ENCODE results near the gene WWOX. TPM values are rescaled to one million over a fixed set of nuclear protein-coding genes. Genes with fewer than 3 reads are reported as not detected.

WWOX gene
- total and polyA plus RNA-seq, 2 of the 8 experiments (the other 6 are each of a cell fraction or from before 2014, with no cell fraction given): 5.4 to 16.7 TPM

DNA sequence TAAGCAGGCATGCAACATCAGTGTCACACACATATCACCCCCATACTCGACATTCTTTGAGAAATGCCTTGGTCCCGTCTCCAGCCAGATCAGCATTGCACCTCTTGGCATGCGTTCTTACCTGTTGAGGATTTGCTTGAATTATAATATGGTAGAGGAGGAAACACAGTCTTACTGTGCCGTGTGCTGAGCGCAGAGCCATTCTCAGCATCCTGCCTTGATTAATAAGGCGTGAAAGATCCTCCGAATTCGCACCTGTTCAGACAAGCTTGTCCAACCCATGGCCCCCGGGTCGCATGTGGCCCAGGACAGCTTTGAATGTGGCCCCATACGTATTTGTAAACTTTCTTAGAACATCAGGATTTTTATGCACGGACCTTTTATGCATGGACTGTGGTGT, 408.1 kb downstream of the WWOX start (continued):
- TF ChIP-seq BRCA1 (IDR thresholded peaks at IDR 0.05; ENCODE audit: low read depth, low read length) (no peak), SP1 (IDR thresholded peaks at IDR 0.05; ENCODE audit: low read depth, low read length) (no peak), CHD1 (IDR thresholded peaks at IDR 0.05; ENCODE audit: low read depth, low read length) (no peak), MAFK (IDR thresholded peaks at IDR 0.05; ENCODE audit: low read depth, low read length) (no peak), SAP30 (IDR thresholded peaks at IDR 0.05; ENCODE audit: insufficient read depth, insufficient replicate concordance, low read length) (no peak)

All from H1 (cell line).